GM23338 (cell line): ENCODE data around the gene SYK.

Experiments
- CTCF ChIP-seq, 2 experiments: fragments of 200-600 bp in 1 of 2; sonication (generic) in 1 of 2; conservative IDR thresholded peaks; 2 replicates each; pipeline versions ENCODE4 v1.5.1 to v1.6.1; 2016 to 2017; ENCODE audit warnings: antibody characterized with exemption in 2 of 2, low read depth in 2 of 2, mild to moderate bottlenecking in 2 of 2, moderate library complexity in 1 of 2
- JUNB ChIP-seq: IDR thresholded peaks from one replicate; pipeline ENCODE4 v1.6.1; 2016; ENCODE audit warnings: antibody characterized with exemption; ENCODE audit not compliant: unreplicated experiment
- NANOG ChIP-seq: IDR thresholded peaks from 2 replicates; pipeline ENCODE4 v1.6.1; 2016; ENCODE audit warnings: antibody characterized with exemption, borderline replicate concordance

- TF ChIP-seq NANOG, result no peak
- no peak for TF ChIP-seq JUNB
- no peak for TF ChIP-seq CTCF (conservative IDR thresholded peaks at IDR 0.05; ENCODE audit: low read depth in 2 of 2)
These were observed 39.6 kb downstream of the SYK start for GRCh38 chr9:90841213-90841612.
